GM21786 (cell line): ENCODE data around the gene SKA1.
"Not testable (repeated sequence)": the region's sequence is repeated elsewhere in the genome, so short reads cannot be mapped to it uniquely, and the experiment has no call there.

Source experiments
- ATAC-seq: cut with Tn5 transposase; IDR thresholded peaks from one replicate; pipeline ENCODE4 v1.9.1; 2021; ENCODE audit not compliant: unreplicated experiment

SKA1 gene

GRCh38 chr18:50393802-50394201 is 19.0 kb downstream of the SKA1 start:
- no peak for ATAC-seq

GRCh38 chr18:50395093-50395492 is 20.2 kb downstream of the SKA1 start:
- no peak for ATAC-seq

DNA sequence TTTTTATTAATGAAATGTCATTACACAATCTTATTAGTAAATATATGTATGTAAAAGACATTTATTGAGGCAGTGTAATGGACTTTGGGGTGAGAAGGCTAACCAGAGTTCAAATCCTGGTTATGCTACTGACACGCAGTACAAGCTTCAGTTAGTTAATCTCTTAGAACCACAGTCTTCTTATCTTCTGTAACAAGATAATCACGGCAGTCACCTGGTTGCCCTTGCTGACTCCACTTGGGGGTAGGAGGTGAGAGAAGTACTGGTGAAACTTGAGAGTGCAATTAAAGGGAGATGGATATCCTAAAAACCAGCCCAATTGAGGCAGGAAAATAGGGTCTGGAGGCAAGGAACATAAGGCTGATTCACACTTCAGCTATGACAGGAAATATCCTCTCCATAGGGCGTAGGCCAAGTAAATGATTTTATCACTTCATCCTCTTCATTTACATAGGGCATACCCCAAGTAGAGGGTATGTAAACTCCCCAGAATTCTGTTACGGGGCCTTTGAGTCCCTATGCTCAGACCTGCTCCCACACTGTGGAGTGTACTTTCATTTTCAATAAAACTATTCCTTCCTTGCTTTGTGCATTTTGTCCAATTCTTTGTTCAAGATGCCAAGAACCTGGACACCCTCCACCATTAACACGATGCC is 21.3 kb downstream of the SKA1 start:
- no peak for ATAC-seq

DNA sequence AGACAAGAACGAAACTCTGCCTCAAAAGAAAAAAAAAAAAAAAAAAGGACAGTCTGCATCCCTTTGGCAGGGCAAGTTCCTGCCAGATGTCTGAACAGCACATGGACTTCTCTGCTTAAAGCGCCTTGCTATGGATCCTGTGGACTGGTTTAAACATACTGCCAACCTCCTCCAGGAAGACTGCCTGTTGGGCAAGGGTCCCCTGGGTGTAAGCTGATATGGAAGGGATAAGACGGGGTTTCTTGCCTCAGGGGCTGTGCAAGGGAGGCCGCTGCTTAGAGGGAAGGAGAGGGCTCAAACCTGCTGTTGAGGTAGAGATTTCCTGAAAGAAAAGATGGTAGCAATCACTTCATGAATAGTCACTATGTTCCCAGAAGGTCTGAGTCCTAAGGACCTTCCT is 22.2 kb downstream of the SKA1 start:
- ATAC-seq: no peak

DNA sequence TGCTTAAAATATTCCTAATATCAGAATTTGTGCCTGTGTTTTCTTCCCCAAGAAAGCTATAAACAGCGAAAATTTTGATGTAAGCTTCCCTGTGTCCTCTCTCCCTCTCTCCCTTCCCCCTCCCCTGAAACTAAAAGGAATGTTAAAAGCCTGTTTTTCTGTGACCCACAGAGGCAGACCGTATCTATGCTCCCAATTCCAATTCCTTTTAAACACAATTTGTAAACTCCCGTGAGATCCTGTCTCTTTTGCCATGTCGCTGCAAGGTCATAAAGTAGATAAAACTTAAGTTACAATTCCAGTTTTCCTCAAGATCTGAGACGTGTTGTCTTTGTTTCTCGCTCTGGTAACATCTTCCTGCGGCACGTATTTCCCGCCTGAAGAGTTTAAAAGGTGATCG is 23.3 kb downstream of the SKA1 start:
- no peak for ATAC-seq

DNA sequence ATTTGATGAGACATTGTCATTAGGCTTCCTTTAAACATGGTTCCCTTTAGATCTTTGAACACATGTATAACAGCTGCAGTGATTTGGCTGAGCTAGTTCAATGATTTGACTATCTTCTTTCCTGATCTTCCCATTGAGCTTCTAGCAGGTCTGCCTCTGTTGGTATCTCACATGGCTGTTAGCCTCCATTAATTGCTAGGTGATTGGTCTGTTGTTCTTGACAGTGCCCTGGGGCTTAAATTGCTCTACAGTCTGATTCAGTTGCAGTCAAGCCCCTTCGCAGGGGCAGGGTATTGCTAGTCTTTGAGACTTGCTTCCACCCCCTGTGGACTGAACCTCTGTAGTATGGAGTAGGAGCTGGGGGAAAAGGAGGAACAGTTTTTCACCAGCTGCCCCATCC is 24.1 kb downstream of the SKA1 start:
- no peak for ATAC-seq

DNA sequence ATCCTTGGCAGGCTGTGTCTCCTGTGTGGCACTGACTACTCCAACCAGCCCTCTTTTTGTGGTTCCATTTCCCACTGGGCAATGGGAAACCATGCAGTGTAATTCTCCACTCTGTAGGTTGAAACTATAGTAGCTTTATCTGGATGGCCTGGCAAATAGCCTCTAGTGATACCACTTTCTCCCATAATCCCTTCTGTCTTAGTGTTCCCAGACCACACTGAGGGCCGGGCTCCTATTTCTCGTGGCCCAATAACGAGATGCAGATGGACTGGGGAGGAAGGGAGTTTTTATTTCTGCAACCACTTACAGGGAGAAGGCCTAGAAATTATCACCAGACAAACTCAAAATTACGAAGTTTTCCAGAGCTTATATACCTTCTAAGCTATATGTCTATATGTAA is 24.7 kb downstream of the SKA1 start:
- no peak for ATAC-seq

DNA sequence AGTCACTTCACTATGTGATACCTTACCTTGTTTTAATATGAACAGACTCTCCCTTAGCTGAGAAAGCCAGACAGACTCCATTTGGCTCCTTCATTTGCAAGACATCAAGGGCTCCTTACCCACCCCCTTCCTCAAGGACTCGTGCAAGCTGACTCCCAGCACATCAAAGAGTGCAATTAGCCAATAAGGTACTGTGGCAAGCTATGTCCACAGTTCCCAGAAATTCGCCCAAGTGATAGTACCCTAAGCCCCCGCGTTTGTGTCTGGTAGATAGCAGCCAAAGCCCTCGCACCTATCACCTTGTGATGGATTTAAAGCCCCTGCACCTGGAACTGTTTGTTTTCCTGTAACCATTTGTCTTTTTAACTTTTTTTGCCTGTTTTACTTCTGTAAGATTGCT is 25.6 kb downstream of the SKA1 start:
- ATAC-seq: not testable (repeated sequence)

DNA sequence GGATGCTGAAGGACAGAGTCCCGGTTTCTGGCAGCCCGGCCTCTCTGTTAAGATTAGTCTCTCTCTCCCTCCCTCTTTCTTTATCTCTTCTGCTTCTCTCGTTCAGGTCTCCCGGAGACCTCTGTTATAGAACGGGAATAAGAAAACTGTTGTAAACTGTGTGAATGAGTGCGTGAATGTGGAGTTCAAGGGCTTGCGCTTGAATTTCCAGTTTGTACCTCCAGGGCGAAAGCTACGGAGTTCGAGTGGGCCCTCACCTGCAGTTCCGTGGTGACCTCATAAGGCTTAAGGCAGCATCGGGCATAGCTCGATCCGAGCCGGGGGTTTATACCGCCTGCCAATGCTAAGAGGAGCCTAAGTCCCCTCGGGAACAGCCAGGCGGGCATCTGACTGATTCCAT is 26.4 kb downstream of the SKA1 start:
- no peak for ATAC-seq

DNA sequence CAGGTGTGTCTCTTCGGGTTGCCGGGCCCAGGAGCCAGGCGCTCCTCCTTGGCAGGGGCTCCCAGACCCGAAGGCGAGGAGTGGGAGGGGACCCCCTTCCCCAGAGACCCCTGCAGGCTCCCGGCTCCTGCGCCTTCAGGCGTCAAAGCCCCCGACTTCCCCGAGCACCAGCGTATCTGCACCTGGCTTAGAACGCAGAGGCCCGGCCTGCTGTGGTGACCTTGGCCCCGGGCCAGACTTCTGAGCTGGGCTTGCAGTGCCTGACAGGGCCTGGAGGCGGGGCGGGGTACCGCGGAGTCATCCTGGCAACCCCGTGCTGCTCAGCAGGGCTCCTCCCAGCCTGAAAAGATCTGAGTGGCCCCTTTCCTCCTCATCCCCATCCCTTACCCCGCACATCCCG is 27.0 kb downstream of the SKA1 start:
- ATAC-seq: no peak

DNA sequence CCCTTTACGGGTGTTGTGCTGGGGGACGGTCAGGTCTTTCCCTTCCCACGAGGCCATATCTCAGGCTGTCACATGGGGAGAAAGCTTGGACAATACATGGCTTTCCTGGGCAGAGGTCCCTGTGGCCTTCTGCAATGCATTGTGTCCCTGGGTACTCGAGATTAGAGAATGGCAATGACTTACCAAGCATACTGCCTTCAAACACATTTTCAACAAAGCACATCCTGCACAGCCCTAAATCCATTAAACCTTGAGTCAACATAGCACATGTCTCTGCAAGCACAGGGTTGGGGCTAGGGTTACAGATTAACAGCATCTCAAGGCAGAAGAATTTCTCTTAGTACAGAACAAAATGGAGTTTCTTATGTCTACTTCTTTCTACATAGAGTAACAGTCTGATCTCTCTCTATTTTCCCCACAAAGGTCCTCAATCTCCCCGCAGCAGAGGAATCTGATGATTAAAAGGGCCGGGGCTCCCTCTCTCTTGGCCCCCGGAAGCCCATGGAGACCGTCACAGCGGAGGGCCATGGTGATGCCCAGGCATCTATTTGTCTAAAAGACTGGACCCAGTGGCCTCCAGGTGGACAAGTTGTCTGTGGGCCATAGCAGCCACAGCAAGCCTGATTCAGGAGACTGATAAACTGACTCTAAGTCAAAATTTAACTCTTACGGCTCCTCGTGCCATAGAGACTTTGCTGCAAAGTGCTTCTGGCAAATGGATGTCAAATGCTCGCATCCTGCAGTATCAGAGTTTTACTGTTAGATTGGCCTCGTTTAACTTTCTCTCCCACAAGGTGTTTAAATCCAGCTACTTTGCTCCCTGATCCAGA is 30.1 kb downstream of the SKA1 start:
- not testable (repeated sequence) for ATAC-seq

DNA sequence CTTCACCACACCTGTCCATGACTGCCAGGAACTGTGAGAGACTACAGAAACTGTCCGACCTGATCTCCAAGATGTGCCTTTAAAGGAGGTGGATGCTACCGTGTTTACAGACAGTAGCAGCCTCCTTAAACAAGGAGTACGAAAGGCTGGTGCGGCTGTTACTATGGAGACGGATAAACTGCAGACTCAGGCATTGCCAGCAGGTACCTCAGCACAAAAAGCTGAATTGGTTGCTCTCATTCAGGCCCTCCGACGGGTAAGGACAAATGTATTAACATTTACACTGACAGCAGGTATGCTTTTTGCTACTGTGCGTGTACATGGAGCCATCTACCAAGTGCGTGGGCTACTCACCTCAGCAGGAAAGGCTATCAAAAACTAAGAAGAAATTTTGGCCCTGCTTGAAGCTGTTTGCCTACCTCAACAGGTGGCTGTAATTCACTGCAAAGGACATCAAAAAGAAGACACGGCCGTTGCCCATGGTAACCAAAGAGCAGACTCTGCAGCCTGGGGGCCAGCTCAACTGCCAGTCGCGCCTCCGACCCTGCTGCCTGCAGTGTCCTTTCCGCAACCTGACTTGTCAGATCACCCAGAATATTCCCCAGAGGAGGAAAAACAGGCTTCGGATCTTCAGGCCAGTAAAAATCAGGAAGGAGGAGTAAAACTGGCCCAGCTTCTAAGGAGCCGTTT is 30.9 kb downstream of the SKA1 start:
- ATAC-seq: no peak

DNA sequence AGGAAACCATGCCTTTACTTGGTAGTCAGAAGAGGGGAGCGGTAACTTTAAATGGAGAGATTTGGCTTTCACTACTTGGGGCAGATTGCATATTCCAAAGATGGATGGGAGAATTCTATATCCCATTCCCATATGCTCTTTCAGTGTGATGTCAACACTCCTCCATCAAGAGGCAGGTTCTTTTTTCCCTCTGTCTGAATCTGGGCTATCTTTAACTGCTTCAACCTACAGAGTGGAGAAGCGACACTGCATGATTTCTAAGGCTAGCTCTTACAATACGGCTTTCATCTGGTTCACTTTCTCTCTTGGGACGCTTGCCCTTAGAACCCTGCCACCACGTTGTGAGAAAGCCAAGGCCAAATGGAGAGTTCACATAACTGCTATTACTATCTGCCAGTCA is 34.4 kb downstream of the SKA1 start:
- ATAC-seq: no peak

- no peak for ATAC-seq
Measured at GRCh38 chr18:50410008-50410407, 35.2 kb downstream of the SKA1 start.

- ATAC-seq: no peak
Measured at GRCh38 chr18:50410894-50411293, 36.0 kb downstream of the SKA1 start.

DNA sequence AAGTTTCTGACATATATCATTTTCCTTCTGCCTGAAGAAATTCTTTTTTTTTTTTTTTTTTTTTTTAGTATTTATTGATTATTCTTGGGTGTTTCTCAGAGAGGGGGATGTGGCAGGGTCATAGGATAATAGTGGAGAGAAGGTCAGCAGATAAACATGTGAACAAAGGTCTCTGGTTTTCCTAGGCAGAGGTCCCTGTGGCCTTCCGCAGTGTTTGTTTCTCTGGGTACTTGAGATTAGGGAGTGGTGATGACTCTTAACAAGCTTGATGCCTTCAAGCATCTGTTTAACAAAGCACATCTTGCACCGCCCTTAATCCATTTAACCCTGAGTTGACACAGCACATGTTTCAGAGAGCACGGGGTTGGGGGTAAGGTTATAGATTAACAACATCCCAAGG is 42.0 kb downstream of the SKA1 start:
- ATAC-seq: not testable (repeated sequence)

DNA sequence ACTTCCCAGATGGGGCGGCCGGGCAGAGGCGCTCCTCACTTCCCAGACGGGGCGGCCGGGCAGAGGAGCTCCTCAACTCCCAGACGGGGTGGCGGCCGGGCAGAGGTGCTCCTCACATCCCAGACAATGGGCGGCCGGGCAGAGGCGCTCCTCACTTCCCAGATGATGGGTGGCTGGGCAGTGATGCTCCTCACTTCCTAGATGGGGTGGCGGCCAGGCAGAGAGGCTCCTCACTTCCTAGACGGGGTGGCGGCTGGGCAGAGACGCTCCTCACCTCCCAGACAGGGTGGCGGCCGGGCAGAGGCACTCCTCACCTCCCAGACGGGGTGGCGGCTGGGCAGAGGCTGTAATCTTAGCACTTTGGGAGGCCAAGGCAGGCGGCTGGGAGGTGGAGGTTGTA is 42.9 kb downstream of the SKA1 start:
- ATAC-seq: not testable (repeated sequence)

GRCh38 chr18:50418650-50419049 is 43.8 kb downstream of the SKA1 start:
- ATAC-seq: no peak

GRCh38 chr18:50422286-50422898 is 47.5 kb downstream of the SKA1 start:
- no peak for ATAC-seq

- no peak for ATAC-seq
Measured at GRCh38 chr18:50424877-50425690, 50.2 kb downstream of the SKA1 start.

DNA sequence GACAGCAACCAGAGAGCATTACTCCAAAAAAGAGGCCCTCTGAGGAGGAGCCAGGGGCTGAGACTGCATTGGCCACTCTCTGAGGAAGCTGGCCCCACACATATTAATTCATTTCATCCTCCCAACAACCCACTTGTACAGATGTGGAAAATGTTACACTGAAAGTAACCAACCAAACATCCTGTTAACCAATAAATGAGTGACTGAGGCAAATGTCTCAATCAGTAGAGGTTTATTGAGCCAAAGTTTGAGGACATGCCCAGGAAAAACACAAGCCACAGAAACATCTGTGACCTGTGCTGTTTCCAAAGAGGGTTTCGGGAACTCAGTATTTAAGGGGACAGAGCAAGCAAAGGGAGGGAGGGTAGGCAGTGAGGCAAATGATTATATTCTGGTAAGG is 53.0 kb downstream of the SKA1 start:
- no peak for ATAC-seq
